Right cardiac atrium (tissue), 5 donors: Measurements from ENCODE around the gene DDX24. TPM values are rescaled to one million over a fixed set of nuclear protein-coding genes. Genes with fewer than 3 reads are reported as not detected.

Experiments used
- ATAC-seq, 2 donors: fragments of 200-7000 bp; cut with Tn5 transposase; one replicate each; pipeline versions ENCODE4 v1.8.0 to v1.9.1; 2020; ENCODE audit warnings: moderate library complexity in 2 of 2, mild to moderate bottlenecking in 1 of 2
- DNase-seq, 3 donors: peaks; one replicate each; pipeline ENCODE4 v3.0.0-alpha.2; 2020
- H3K27ac ChIP-seq: one replicate; pipeline ENCODE4 v1.5.1; 2013; ENCODE audit warnings: mild to moderate bottlenecking, low read length, control low read depth, moderate library complexity
- H3K27me3 ChIP-seq: one replicate; pipeline ENCODE4 v1.6.1; 2013; ENCODE audit not compliant: control insufficient read depth, insufficient read depth
- H3K4me1 ChIP-seq: one replicate; pipeline ENCODE4 v1.6.1; 2013; ENCODE audit warnings: low read length; ENCODE audit not compliant: control insufficient read depth, insufficient read depth
- H3K4me3 ChIP-seq: one replicate; pipeline ENCODE4 v1.5.1; 2013; ENCODE audit warnings: low read length, control low read depth
- H3K9me3 ChIP-seq: one replicate; pipeline ENCODE4 v1.6.1; 2013; ENCODE audit warnings: low read length; ENCODE audit not compliant: control insufficient read depth
- WGBS: extraction: QIAGEN DNeasy Blood & Tissue Kit; methylation state at CpG from one replicate; pipeline ENCODE4 v1.1.7; 2013; 5-methylcytosine and 5-hydroxymethylcytosine counted together
- intact Hi-C, 4 donors: fragments of 100-400 bp; cut with DNase I; formaldehyde crosslinking; loops; one replicate each; pipeline versions ENCODE4 v1.11.0 to v1.14.0; 2022 to 2023
- long read RNA-seq, 4 donors: library from polyadenylated mRNA; unstranded; transcript quantifications; one replicate each; pipeline ENCODE4 v2.0.0, GENCODE V29; 2020 to 2021
- polyA plus RNA-seq: library from polyadenylated mRNA; stranded (reverse); fragments of 200-250 nt; gene quantifications from one replicate; pipeline ENCODE4 v1.2.3, GENCODE V29; 2013
- total RNA-seq, 4 donors: library from RNA; stranded (reverse); fragmentation: NEBNext Ultra II Directional; extraction: Animal tissue kit (Norgen Biotek cat#: 25700); gene quantifications; one replicate each; pipeline ENCODE4 v1.2.1, GENCODE V29; 2021
- donor health status: healthy with polysubstance abuse.
- donor health status: DM: no; HTN: yes; CAD: no.
- donor health status: DM: no; HTN: no; CAD: no.
- donor health status: DM: no; HTN: yes; CAD: no; lungs with severe emphysema.
- donor health status: DM: yes; HTN: yes; CAD: no.

The DDX24 gene, protein sequence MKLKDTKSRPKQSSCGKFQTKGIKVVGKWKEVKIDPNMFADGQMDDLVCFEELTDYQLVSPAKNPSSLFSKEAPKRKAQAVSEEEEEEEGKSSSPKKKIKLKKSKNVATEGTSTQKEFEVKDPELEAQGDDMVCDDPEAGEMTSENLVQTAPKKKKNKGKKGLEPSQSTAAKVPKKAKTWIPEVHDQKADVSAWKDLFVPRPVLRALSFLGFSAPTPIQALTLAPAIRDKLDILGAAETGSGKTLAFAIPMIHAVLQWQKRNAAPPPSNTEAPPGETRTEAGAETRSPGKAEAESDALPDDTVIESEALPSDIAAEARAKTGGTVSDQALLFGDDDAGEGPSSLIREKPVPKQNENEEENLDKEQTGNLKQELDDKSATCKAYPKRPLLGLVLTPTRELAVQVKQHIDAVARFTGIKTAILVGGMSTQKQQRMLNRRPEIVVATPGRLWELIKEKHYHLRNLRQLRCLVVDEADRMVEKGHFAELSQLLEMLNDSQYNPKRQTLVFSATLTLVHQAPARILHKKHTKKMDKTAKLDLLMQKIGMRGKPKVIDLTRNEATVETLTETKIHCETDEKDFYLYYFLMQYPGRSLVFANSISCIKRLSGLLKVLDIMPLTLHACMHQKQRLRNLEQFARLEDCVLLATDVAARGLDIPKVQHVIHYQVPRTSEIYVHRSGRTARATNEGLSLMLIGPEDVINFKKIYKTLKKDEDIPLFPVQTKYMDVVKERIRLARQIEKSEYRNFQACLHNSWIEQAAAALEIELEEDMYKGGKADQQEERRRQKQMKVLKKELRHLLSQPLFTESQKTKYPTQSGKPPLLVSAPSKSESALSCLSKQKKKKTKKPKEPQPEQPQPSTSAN
- total RNA-seq (100 to 1,000 TPM; 227 to 268 (median 261) TPM), polyA plus RNA-seq (138 TPM)
- long read RNA-seq, donor 1, full-length matches to known transcripts: 192 of 225 reads
- long read RNA-seq, donor 1, partial matches to known transcripts: 27 of 225 reads
- long read RNA-seq, donor 1, other reads (novel, unspliced or antisense): 6 of 225 reads
- long read RNA-seq, donor 2, full-length matches to known transcripts: 100 of 116 reads
- long read RNA-seq, donor 2, partial matches to known transcripts: 10 of 116 reads
- long read RNA-seq, donor 2, other reads (novel, unspliced or antisense): 6 of 116 reads
- long read RNA-seq, donor 3, full-length matches to known transcripts: 429 of 486 reads
- long read RNA-seq, donor 3, partial matches to known transcripts: 42 of 486 reads
- long read RNA-seq, donor 3, other reads (novel, unspliced or antisense): 15 of 486 reads
- long read RNA-seq, donor 4, full-length matches to known transcripts: 86 of 110 reads
- long read RNA-seq, donor 4, partial matches to known transcripts: 18 of 110 reads
- long read RNA-seq, donor 4, other reads (novel, unspliced or antisense): 6 of 110 reads

DNA sequence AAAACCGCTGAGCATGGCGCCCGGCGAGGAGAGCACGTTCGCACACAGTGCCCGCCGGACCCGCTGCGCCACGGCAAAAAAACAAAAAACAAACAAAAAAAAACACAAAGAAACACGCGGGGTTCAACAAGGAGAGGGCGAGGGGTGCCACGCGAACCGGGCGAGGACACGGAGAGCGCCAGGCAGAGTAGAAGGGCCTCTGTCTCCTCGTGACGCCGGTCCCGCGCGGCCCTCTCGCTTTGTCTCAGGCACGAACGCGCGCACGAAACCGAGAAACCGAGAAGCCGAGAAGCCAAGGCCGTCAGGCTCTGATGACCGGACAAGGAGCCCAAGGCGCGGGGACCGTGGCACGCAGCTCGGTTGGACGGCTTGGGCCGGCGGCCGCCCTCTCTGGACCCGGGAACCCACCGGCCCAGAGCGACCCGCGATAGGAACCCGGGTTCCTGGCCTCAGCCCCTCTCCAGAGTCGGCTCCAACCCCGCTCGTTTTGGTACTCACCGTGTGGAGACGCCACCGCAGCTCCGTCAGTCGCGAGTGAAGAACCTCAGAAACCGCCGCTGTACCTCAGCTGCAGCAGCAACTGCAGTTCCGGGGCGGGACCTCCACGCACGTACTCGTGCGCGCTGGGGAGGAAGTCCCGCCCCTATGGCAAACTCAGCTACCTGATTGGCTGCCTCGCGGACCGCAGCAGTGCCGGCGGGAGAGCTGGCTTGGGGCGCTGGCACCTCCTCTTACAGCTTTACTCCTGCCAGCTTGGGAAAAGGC lies at the start of gene DDX24, which contains the start of gene IFI27L1:
DDX24 (minus strand) TSS at position 582 of the 765 bp plus-strand sequence. CDS start 1,460 bp downstream, outside the sequence.
IFI27L1 (plus strand) TSS at position 690 of the 765 bp plus-strand sequence. CDS start 15,628 bp downstream, outside the sequence.
- ATAC-seq (peak; percentile 100), DNase-seq (peak; percentile 97 to 99 (median 99))
- Histone ChIP-seq H3K4me1 (peaks cover 17% of the 10 kb centered on the region), H3K4me3 (peak within 1 kb of the TSS; percentile 83), H3K9me3 (no peaks in the 10 kb centered on the region), H3K27ac (peak within 1 kb of the TSS; percentile 80), H3K27me3 (no peaks in the 10 kb centered on the region)
- intact Hi-C loops: no loop called here
- WGBS: under 1% methylated on average over 77 of the region's 77 CpGs

DNA sequence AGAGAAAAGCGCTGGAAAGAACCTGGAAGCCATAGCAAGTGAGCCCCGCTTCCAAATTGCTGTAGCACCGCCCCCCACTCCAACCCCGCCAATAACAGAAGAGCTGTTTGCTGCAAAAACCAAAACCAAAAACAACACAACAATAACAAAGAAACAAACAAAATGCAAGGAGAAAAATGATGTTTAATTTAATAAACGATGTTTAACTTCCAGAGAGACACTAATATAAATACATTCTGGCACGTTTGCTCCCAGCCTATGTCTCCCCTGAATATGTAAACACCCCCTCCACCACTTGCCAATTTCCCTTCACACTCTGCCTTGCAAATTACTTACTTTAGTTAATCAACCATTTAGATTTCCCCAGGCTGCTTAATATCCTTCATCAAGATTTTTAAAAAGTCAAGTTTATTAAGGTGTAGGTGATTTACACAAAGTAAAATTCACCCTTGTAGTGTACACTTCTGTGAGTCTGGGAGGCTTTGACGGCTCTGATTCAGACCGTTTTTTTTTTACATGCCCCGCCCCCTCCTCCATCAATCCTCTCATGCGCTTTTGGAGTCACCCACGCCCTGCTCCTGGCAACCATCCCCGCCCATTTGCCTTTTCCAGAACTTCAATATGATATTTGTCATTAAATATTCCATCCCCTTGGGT lies 48.9 kb upstream of the DDX24 start:
- H3K9me3 ChIP-seq: no peaks in the 10 kb centered on the region

DNA sequence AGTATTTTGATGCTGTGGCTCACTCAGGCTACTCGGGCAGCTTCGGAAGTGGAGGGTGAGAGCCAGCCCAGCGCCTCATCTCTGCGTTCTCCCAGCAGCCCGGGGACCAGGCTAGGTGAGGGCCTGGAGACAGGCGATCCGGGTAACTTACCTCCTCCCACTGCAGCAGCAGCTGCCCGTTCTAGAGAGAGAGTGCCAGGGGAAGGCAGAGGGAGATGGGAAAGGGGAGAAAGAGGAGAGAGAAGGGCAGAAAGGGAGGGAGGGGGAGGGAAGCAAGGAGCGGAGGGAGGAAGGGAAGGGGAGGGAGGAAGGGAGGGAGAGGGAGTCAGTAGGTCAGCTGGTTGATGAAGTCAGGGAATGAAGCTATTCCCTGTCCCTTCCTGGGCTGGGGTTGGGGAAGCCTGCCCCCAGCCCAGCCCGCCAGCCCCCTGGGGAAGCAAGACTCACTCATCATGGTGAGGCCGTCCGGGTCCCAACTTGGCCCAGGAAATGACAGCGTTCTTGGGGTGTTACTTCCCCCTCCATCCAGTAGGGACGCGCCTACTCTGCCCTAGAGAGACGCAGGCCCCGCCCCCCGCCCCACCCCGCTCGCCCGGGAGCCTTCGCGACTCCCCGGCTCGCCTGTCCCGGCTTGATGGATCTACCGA lies 48.2 kb upstream of the DDX24 start, which contains the start of gene IFI27L2:
IFI27L2 (minus strand) TSS at position 494 of the 647 bp plus-strand sequence; CDS start at position 454, 40 bp downstream.
- H3K27ac ChIP-seq: peak within 1 kb of the TSS; percentile 89
- peak; percentile 83 to 91 (median 88) for DNase-seq
- no peaks in the 10 kb centered on the region for H3K27me3 ChIP-seq
- WGBS: under 1% methylated on average over 27 of the region's 27 CpGs
- peak within 1 kb of the TSS; percentile 55 for H3K4me3 ChIP-seq
- peak; percentile 95 to 96 for ATAC-seq
- intact Hi-C loops: no loop called here
- H3K9me3 ChIP-seq: no peaks in the 10 kb centered on the region
- no peaks in the 10 kb centered on the region for H3K4me1 ChIP-seq

More for the DNA sequence above, 48.9 kb upstream of the DDX24 start:
- Histone ChIP-seq H3K27ac (peak overlapping the region; percentile 89), H3K4me1 (no peaks in the 10 kb centered on the region), H3K27me3 (no peaks in the 10 kb centered on the region), H3K4me3 (peak overlapping the region; percentile 55)
- WGBS: under 1% methylated on average over 12 of the region's 12 CpGs
- ATAC-seq: peak; percentile 58 to 80
- intact Hi-C loops: loop anchor here in 1 of 4 donors (5.0 kb wide), 1 partner anchor 93 kb away; no protein-coding TSS in a partner anchor
- peak; percentile 67 to 84 (median 79) for DNase-seq

DNA sequence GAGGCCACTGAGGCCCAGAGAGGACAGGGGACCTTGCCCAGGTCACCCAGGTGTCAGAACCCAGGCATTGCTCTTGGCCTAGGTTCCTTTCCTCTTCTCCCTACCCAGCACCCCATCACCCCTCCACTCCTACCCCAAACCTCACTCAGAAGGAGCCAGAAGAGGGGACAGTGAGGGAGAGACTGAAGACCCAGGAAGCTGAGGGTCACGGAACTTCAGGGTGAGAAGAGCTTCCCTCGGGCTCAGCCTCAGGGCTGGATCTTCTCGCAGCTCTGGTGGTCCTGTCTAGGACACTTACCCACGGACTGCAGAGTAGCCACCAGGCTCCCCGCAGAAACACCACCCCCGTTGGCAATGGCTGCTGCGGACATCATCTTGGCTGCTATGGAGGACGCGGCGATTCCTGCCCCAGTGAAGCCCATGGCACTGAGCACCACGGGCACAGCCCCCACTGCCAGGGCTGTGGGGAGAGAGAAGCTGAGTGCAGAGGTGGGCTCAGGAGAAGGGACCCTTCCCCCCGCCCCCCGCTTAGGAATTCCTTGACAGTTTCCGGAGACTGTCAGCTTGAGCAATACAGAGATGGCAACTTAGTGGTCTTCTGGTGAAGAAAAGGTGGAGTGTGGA lies 47.3 kb upstream of the DDX24 start:
- H3K27ac ChIP-seq: no peak overlapping the region
- intact Hi-C loops: no loop called here
- 92% methylated on average over 14 of the region's 14 CpGs for WGBS
- no peak for ATAC-seq
- no peaks in the 10 kb centered on the region for H3K27me3 ChIP-seq
- no peak overlapping the region for H3K4me3 ChIP-seq
- H3K4me1 ChIP-seq: no peaks in the 10 kb centered on the region
- H3K9me3 ChIP-seq: no peaks in the 10 kb centered on the region
- peak in 2 of 3 donors; percentile 41 to 54 for DNase-seq

DNA sequence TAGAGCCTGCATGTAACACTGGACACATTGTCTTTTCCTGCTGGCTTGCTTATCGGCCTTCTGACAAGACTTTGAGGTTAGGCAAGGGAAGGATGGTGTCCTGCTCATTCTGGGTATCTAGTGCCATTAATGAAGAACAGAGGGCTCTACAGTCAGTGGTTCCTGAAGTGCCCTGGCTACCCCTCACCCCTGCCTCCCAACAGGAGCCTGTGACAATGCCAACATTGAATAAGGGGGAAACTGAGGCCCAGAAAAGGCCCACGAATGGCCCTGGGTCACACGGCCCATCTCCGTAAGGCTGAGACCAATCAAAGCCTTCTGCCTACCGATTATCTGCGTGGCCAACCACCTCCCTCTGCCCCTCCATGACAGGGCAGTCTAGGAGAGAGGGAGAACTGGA lies 46.3 kb upstream of the DDX24 start:
- Histone ChIP-seq H3K4me3 (no peak overlapping the region), H3K9me3 (no peaks in the 10 kb centered on the region), H3K27ac (no peak overlapping the region), H3K4me1 (no peaks in the 10 kb centered on the region), H3K27me3 (no peaks in the 10 kb centered on the region)
- intact Hi-C loops: no loop called here
- WGBS: 90% methylated on average over 6 of the region's 6 CpGs
- no peak for DNase-seq
- no peak for ATAC-seq

DNA sequence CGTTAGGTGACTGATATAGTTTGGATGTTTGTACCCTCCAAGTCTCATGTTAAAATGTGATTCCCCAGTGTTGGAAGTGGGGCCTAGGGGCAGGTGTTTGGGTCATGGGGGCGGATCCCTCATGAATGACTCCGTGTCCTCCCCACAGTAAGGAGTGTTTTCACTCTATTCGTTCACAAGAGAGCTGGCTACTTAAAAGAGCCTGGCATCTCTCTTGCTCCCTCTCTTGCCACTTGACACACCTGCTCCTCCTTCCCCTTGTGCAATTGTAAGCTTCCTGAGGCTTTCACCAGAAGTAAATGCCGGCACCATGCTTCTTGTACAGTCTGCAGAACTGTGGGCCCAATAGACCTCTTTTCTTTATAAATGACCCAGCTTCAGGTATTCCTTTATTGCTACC lies 45.8 kb upstream of the DDX24 start:
- H3K9me3 ChIP-seq: no peaks in the 10 kb centered on the region
- no peak overlapping the region for H3K27ac ChIP-seq
- 85% methylated on average over 5 of the region's 5 CpGs for WGBS
- DNase-seq: no peak
- no peaks in the 10 kb centered on the region for H3K27me3 ChIP-seq
- no peak for ATAC-seq
- H3K4me3 ChIP-seq: no peak overlapping the region
- intact Hi-C loops: no loop called here
- H3K4me1 ChIP-seq: no peaks in the 10 kb centered on the region

DNA sequence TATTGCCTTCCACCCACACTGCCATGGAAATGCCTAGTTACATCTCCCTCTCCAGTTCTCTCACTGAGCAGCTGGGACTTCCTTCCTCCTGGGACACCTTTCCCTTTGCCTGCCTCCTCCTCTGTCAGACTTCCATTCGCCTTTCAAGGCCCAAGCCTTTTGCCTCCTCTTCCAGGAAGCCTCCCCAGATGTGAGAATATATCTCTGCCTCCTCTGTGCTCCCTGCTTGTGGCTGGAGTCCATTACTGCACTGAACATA lies 45.3 kb upstream of the DDX24 start:
- WGBS: 84% methylated on average over 1 of the region's 1 CpG
- Histone ChIP-seq H3K27ac (no peak overlapping the region), H3K4me3 (no peak overlapping the region), H3K9me3 (no peaks in the 10 kb centered on the region), H3K27me3 (no peaks in the 10 kb centered on the region), H3K4me1 (no peaks in the 10 kb centered on the region)
- DNase-seq (no peak), ATAC-seq (no peak)
- intact Hi-C loops: no loop called here

DNA sequence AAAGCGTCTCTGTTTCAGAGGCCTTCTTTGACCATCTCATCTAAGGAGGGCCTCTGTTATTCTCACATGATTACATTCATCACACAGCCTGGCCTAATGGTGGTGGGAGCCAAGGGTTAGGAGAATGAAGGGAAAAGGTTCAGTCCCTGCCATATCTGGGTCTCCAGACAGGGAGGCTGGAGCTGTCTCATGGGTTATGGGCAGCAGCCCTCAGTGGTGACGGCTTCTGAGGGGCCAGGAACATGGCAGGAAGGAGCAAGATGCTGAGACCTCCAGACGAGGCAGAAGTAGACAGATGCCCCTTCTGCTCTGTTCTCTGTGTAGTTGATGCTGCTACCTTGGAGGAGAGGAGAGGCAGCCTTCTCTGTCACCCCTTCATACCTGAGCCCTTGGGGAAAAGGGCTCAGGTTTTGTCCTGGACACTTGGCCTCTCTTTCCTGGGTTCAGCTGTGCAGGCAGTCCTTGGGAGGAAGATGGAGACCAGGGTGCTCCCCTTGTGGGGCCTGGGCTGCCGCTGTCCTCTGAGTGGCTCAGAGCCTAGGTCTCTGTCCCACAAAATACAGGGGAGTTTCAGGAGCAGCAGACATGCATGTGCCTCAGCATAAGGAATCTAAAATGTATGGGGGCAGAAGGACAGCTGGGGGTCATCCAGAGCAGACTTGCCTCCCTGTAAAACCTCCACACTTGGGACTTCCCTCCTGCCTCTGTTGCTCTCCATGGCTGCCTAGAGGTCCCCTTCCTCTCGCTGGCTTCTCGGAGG lies 44.8 kb upstream of the DDX24 start:
- DNase-seq: no peak
- intact Hi-C loops: no loop called here
- H3K9me3 ChIP-seq: no peaks in the 10 kb centered on the region
- 87% methylated on average over 6 of the region's 6 CpGs for WGBS
- H3K27me3 ChIP-seq: no peaks in the 10 kb centered on the region
- no peak for ATAC-seq
- no peaks in the 10 kb centered on the region for H3K4me1 ChIP-seq
- H3K4me3 ChIP-seq: no peak overlapping the region
- no peak overlapping the region for H3K27ac ChIP-seq
